OCI-LY7 (cell line): ENCODE data around the gene BRMS1.
"Not testable (repeated sequence)": the region's sequence is repeated elsewhere in the genome, so short reads cannot be mapped to it uniquely, and the experiment has no call there.

Experiments
- CTCF ChIP-seq: fragments of 200-600 bp; sonication (generic); conservative IDR thresholded peaks from 2 replicates; pipeline ENCODE4 v1.5.1; 2014; ENCODE audit warnings: mild to moderate bottlenecking, antibody characterized with exemption, low read length, moderate library complexity, mixed read lengths
- EZH2phosphoT487 ChIP-seq: fragments of 200-600 bp; sonication (generic); IDR thresholded peaks from 2 replicates; pipeline ENCODE4 v1.6.1; 2018; ENCODE audit warnings: low read depth, borderline replicate concordance, mild to moderate bottlenecking, mixed run types, antibody characterized with exemption, low read length, moderate library complexity, mixed read lengths

GRCh38 chr11:66320289-66320688 lies 24.6 kb downstream of the BRMS1 start:
- not testable (repeated sequence) for TF ChIP-seq EZH2phosphoT487, CTCF
